ENCODE results near the gene SEC24A. TPM values are rescaled to one million over a fixed set of nuclear protein-coding genes. Genes with fewer than 3 reads are reported as not detected.
"Not testable (repeated sequence)": the region's sequence is repeated elsewhere in the genome, so short reads cannot be mapped to it uniquely, and the experiment has no call there.

Gene SEC24A
- polyA plus RNA-seq, 1 of the 3 experiments (the other 2 are of a cell fraction) = 7.4 TPM

GRCh38 chr5:134648425-134649162 lies at the start of gene SEC24A (continued):
- TF ChIP-seq SMC3 (IDR thresholded peaks at IDR 0.05; ENCODE audit: low read depth, low read length) = no peak
- no peak; the same call in 1 of the 2 replicates for TF ChIP-seq FOSL2 (IDR thresholded peaks at IDR 0.05; ENCODE audit: borderline replicate concordance, low read depth)
- no peak for TF ChIP-seq RXRA (IDR thresholded peaks at IDR 0.05; ENCODE audit: borderline replicate concordance, low read depth)
- TF ChIP-seq MAX (IDR thresholded peaks at IDR 0.05; ENCODE audit: low read depth) = peak; percentile 92
- TF ChIP-seq REST (IDR thresholded peaks at IDR 0.05; ENCODE audit: low read depth, low read length) = no peak
- TF ChIP-seq GABPA (IDR thresholded peaks at IDR 0.05; ENCODE audit: low read depth) = peak; percentile 82
- peak; percentile 99 for TF ChIP-seq MXI1 (IDR thresholded peaks at IDR 0.05; ENCODE audit: low read depth, low read length)

- not testable (repeated sequence) for DNase-seq
These were observed 48.8 kb upstream of the SEC24A start for GRCh38 chr5:134599820-134600219.

GRCh38 chr5:134600600-134600999 lies 48.0 kb upstream of the SEC24A start:
- Histone ChIP-seq H3K9me3 (no peaks in the 10 kb centered on the region), H3K4me2 (no peak overlapping the region), H3K4me3 (ENCODE audit: low read depth in 2 of 2, low read length in 1 of 2) (no peak overlapping the region), H3K27ac (ENCODE audit: low read depth in 2 of 2, low read length in 1 of 2) (peak overlapping the region in 1 of 2 experiments; percentile 36; a peak in 1 of 4 replicates), H3F3A (replicated peaks; ENCODE audit: insufficient read depth) (peaks cover 37% of the 10 kb centered on the region), H2AFZ (ENCODE audit: low read depth) (no peak overlapping the region), H3K27me3 (ENCODE audit: insufficient read depth) (no peaks in the 10 kb centered on the region), H3K79me2 (ENCODE audit: insufficient read depth) (no peaks in the 10 kb centered on the region), H3K9ac (no peak overlapping the region), H3K36me3 (replicated peaks in 1 of 2; ENCODE audit: control insufficient read depth in 1 of 2, insufficient read depth in 2 of 2, low read length in 1 of 2) (peaks cover 14 to 19% of the 10 kb centered on the region in 2 experiments), H4K20me1 (ENCODE audit: insufficient read depth) (no peaks in the 10 kb centered on the region), H3K9me2 (no peaks in the 10 kb centered on the region), H3K4me1 (ENCODE audit: control insufficient read depth in 1 of 2, insufficient read depth in 2 of 2, low read depth in 1 of 2, low read length in 1 of 2) (no peaks in the 10 kb centered on the region)
- ChIA-PET CTCF (interaction anchor here (5.6 kb wide), 1 partner anchor 13 kb away, joined by 36 read pairs; no protein-coding TSS in a partner anchor), POLR2A (no interaction called here)
- 62% methylated on average over 3 of the region's 3 CpGs for WGBS (ENCODE audit: low lambda C conversion rate)
- DNase-seq = no peak
- TF ChIP-seq EZH2phosphoT487 (IDR thresholded peaks at IDR 0.05; ENCODE audit: borderline replicate concordance, low read depth) (no peak), FOSL2 (IDR thresholded peaks at IDR 0.05; ENCODE audit: borderline replicate concordance, low read depth) (no peak), GATA2 (CRISPR knock-in tag; IDR thresholded peaks at IDR 0.05) (no peak), CTCF (IDR thresholded peaks at IDR 0.05) (no peak), JUND (IDR thresholded peaks at IDR 0.05) (no peak), GABPA (IDR thresholded peaks at IDR 0.05; ENCODE audit: low read depth) (no peak), NFIC (IDR thresholded peaks at IDR 0.05; ENCODE audit: borderline replicate concordance) (no peak), POLR2AphosphoS5 (IDR thresholded peaks at IDR 0.05; ENCODE audit: low read depth, low read length) (no peak), EP300 (IDR thresholded peaks at IDR 0.05; ENCODE audit: borderline replicate concordance in 1 of 2, low read depth in 1 of 2, low read length in 1 of 2) (no peak), SIN3A (IDR thresholded peaks at IDR 0.05; ENCODE audit: borderline replicate concordance, low read depth, low read length) (no peak), MEF2A (IDR thresholded peaks at IDR 0.05; ENCODE audit: borderline replicate concordance, low read depth) (no peak), USF1 (IDR thresholded peaks at IDR 0.05; ENCODE audit: borderline replicate concordance, low read depth) (no peak), YY1 (IDR thresholded peaks at IDR 0.05; ENCODE audit: low read depth) (no peak)

More at GRCh38 chr5:134599820-134600219, 48.8 kb upstream of the SEC24A start:
- H3K9me2 ChIP-seq; POLR2A ChIA-PET; H3K9ac ChIP-seq; H4K20me1 ChIP-seq (ENCODE audit: insufficient read depth); H3K79me2 ChIP-seq (ENCODE audit: insufficient read depth); H2AFZ ChIP-seq (ENCODE audit: low read depth); H3K4me1 ChIP-seq (ENCODE audit: control insufficient read depth in 1 of 2, insufficient read depth in 2 of 2, low read depth in 1 of 2, low read length in 1 of 2); H3K4me2 ChIP-seq; H3K9me3 ChIP-seq; H3K27me3 ChIP-seq (ENCODE audit: insufficient read depth); H3K4me3 ChIP-seq (ENCODE audit: low read depth in 2 of 2, low read length in 1 of 2); H3K27ac ChIP-seq (ENCODE audit: low read depth in 2 of 2, low read length in 1 of 2): not testable (repeated sequence)
- Histone ChIP-seq H3K36me3 (replicated peaks in 1 of 2; ENCODE audit: control insufficient read depth in 1 of 2, insufficient read depth in 2 of 2, low read length in 1 of 2) (peaks cover 9 to 12% of the 10 kb centered on the region in 2 experiments), H3F3A (replicated peaks; ENCODE audit: insufficient read depth) (peaks cover 34% of the 10 kb centered on the region)
- CTCF ChIA-PET = interaction anchor here (5.6 kb wide), 1 partner anchor 12 kb away, joined by 36 read pairs; no protein-coding TSS in a partner anchor
- WGBS (ENCODE audit: low lambda C conversion rate) = 94% methylated on average over 3 of the region's 3 CpGs
